ENCODE measurements around the gene AMBRA1. TPM values are rescaled to one million over a fixed set of nuclear protein-coding genes. Genes with fewer than 3 reads are reported as not detected.

AMBRA1 gene
- total RNA-seq, 4 donors from 2014 or later: 25.7 to 33.1 (median 30.2) TPM

- H3K4me3 ChIP-seq: no peak overlapping the region
- H3K36me3 ChIP-seq: peaks cover 0 to 6% of the 10 kb centered on the region in 2 donors
- ATAC-seq: no peak
- H3K27ac ChIP-seq: no peak overlapping the region
- H3K27me3 ChIP-seq: no peaks in the 10 kb centered on the region
- H3K9me3 ChIP-seq: no peaks in the 10 kb centered on the region
- TF ChIP-seq POLR2AphosphoS5 (IDR thresholded peaks at IDR 0.05) (no peak), CTCF (IDR thresholded peaks at IDR 0.05) (no peak), EP300 (IDR thresholded peaks at IDR 0.05) (no peak), POLR2A (IDR thresholded peaks at IDR 0.05) (no peak)
- no peaks in the 10 kb centered on the region for H3K4me1 ChIP-seq
- WGBS, 2 donors (ENCODE audit: low coverage in 1 of 2): 93% methylated on average over 7 of the region's 7 CpGs; no CpG with 5 or more reads in 1 of the 2 donors
These were observed 114.2 kb downstream of the AMBRA1 start for GRCh38 chr11:46479601-46480000.

GRCh38 chr11:46478196-46478595 is 115.6 kb downstream of the AMBRA1 start:
- WGBS, 2 donors (ENCODE audit: low coverage in 1 of 2): 21 to 60% methylated on average over 1 of the region's 1 CpG
- no peak for ATAC-seq
- no peaks in the 10 kb centered on the region for H3K9me3 ChIP-seq
- no peaks in the 10 kb centered on the region for H3K4me1 ChIP-seq
- H3K27ac ChIP-seq: no peak overlapping the region
- TF ChIP-seq EP300 (IDR thresholded peaks at IDR 0.05): no peak
- TF ChIP-seq CTCF (IDR thresholded peaks at IDR 0.05): no peak
- no peak for TF ChIP-seq POLR2AphosphoS5 (IDR thresholded peaks at IDR 0.05)
- TF ChIP-seq POLR2A (IDR thresholded peaks at IDR 0.05): no peak
- H3K4me3 ChIP-seq: no peak overlapping the region
- H3K36me3 ChIP-seq: peaks cover 0 to 4% of the 10 kb centered on the region in 2 donors
- H3K27me3 ChIP-seq: no peaks in the 10 kb centered on the region

- ATAC-seq: no peak
- H3K9me3 ChIP-seq: no peaks in the 10 kb centered on the region
- H3K27ac ChIP-seq: no peak overlapping the region
- no peaks in the 10 kb centered on the region for H3K27me3 ChIP-seq
- no peak for TF ChIP-seq CTCF (IDR thresholded peaks at IDR 0.05)
- TF ChIP-seq POLR2AphosphoS5 (IDR thresholded peaks at IDR 0.05): no peak
- no peak for TF ChIP-seq EP300 (IDR thresholded peaks at IDR 0.05)
- no peak for TF ChIP-seq POLR2A (IDR thresholded peaks at IDR 0.05)
- no peaks in the 10 kb centered on the region for H3K36me3 ChIP-seq
- H3K4me3 ChIP-seq: no peak overlapping the region
- peaks cover 0 to 2% (median 0%) of the 10 kb centered on the region in 3 donors for H3K4me1 ChIP-seq
- WGBS, 2 donors (ENCODE audit: low coverage in 1 of 2): 88 to 100% methylated on average over 1 of the region's 1 CpG
These were observed 116.7 kb downstream of the AMBRA1 start for GRCh38 chr11:46477136-46477535.

GRCh38 chr11:46475926-46476545 is 117.8 kb downstream of the AMBRA1 start:
- no peak overlapping the region for H3K4me3 ChIP-seq
- H3K27ac ChIP-seq: no peak overlapping the region
- H3K4me1 ChIP-seq: peaks cover 0 to 3% (median 0%) of the 10 kb centered on the region in 3 donors
- 94 to 95% methylated on average over 2 to 5 of the region's 5 CpGs for WGBS, 2 donors (ENCODE audit: low coverage in 1 of 2)
- no peak for ATAC-seq
- no peaks in the 10 kb centered on the region for H3K27me3 ChIP-seq
- no peaks in the 10 kb centered on the region for H3K36me3 ChIP-seq
- no peak for TF ChIP-seq EP300 (IDR thresholded peaks at IDR 0.05)
- TF ChIP-seq POLR2A (IDR thresholded peaks at IDR 0.05): no peak
- TF ChIP-seq CTCF (IDR thresholded peaks at IDR 0.05): no peak
- TF ChIP-seq POLR2AphosphoS5 (IDR thresholded peaks at IDR 0.05): no peak
- no peaks in the 10 kb centered on the region for H3K9me3 ChIP-seq
